GM21390 (cell line): Measurements from ENCODE around the gene PRRT4.

Source experiments
- ATAC-seq: cut with Tn5 transposase; IDR thresholded peaks from one replicate; pipeline ENCODE4 v1.9.1; 2021; ENCODE audit not compliant: unreplicated experiment

The PRRT4 gene

GRCh38 chr7:128378637-128379036 lies 17.1 kb upstream of the PRRT4 start:
- no peak for ATAC-seq

GRCh38 chr7:128376077-128376476 lies 14.6 kb upstream of the PRRT4 start:
- ATAC-seq, result no peak

GRCh38 chr7:128374041-128374440 lies 12.6 kb upstream of the PRRT4 start:
- no peak for ATAC-seq

- no peak for ATAC-seq
Measured at GRCh38 chr7:128373606-128374005, 12.1 kb upstream of the PRRT4 start.

- no peak for ATAC-seq
Measured at GRCh38 chr7:128370491-128370890, 9.0 kb upstream of the PRRT4 start.

GRCh38 chr7:128366986-128367385 lies 5.5 kb upstream of the PRRT4 start:
- ATAC-seq, result no peak

GRCh38 chr7:128366300-128366699 lies 4.8 kb upstream of the PRRT4 start:
- no peak for ATAC-seq

GRCh38 chr7:128365432-128365831 lies 3.9 kb upstream of the PRRT4 start:
- ATAC-seq, result no peak

GRCh38 chr7:128364166-128364870 lies 2.8 kb upstream of the PRRT4 start:
- no peak for ATAC-seq

GRCh38 chr7:128363261-128363721 lies 1.8 kb upstream of the PRRT4 start:
- ATAC-seq, result no peak

GRCh38 chr7:128362670-128363069 lies 1.2 kb upstream of the PRRT4 start:
- ATAC-seq, result no peak

- no peak for ATAC-seq
Measured at GRCh38 chr7:128360359-128360678, 1.2 kb downstream of the PRRT4 start.

- ATAC-seq, result no peak
Measured at GRCh38 chr7:128359939-128360338, 1.6 kb downstream of the PRRT4 start.

GRCh38 chr7:128359336-128359735 lies 2.2 kb downstream of the PRRT4 start:
- ATAC-seq, result no peak

- no peak for ATAC-seq
Measured at GRCh38 chr7:128358233-128358632, 3.3 kb downstream of the PRRT4 start.

GRCh38 chr7:128357217-128357613 lies 4.3 kb downstream of the PRRT4 start:
- no peak for ATAC-seq

GRCh38 chr7:128356546-128357216 lies 4.8 kb downstream of the PRRT4 start:
- ATAC-seq, result no peak

- ATAC-seq, result no peak
Measured at GRCh38 chr7:128353610-128354009, 7.9 kb downstream of the PRRT4 start.

GRCh38 chr7:128353189-128353588 lies 8.3 kb downstream of the PRRT4 start:
- ATAC-seq, result no peak

- ATAC-seq, result no peak
Measured at GRCh38 chr7:128352636-128353035, 8.9 kb downstream of the PRRT4 start.

GRCh38 chr7:128352153-128352537 lies 9.3 kb downstream of the PRRT4 start:
- no peak for ATAC-seq

GRCh38 chr7:128351296-128352152 lies 10.0 kb downstream of the PRRT4 start:
- no peak for ATAC-seq
